Embryonic facial prominence (tissue), 1 donor: Measurements from ENCODE around the gene TNNT3.

Experiments used
- DNase-seq: peaks from one replicate; pipeline ENCODE4 v3.0.0-alpha.2; 2016; ENCODE audit errors: extremely low spot score

Gene TNNT3

DNA sequence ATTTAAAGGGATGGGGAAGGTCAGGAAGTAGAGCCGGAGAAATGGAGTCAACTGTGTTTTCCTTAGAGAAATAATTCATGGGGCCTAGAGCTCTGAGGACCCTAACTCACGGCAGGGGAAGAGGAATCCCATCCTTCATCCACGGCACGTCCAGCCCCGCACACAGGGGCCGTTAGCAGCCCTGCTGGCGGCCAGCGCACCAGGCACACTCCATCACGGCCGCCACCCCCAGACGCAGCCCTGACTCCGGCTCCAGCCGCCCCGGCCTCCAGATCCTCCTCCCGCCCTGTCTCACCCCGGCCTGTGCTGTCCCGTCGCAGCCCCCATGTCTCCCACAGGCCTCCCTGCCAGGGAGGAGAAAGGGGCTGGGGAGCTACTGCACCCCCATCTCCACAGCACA lies 38.9 kb downstream of the TNNT3 start:
- no peak for DNase-seq

DNA sequence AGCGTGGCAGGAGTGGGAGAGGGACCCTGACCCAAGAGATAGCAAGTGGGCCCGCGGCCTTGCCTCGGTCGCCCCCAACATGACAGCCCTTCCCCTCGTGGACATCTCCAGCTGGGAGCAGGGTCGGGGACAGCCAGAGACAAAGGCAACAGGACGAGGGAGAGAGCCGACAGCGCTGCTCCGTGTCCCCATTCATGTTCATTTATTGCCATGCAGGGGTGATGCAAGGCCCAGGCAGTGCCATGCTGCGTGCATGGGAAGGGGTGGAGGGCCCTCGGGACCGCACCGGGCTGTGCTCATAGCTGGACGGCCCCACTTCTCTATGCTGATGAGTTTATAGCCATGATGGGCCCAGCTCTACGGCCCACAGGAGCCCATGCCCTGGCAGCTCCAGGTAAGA lies 40.3 kb downstream of the TNNT3 start:
- no peak for DNase-seq

DNA sequence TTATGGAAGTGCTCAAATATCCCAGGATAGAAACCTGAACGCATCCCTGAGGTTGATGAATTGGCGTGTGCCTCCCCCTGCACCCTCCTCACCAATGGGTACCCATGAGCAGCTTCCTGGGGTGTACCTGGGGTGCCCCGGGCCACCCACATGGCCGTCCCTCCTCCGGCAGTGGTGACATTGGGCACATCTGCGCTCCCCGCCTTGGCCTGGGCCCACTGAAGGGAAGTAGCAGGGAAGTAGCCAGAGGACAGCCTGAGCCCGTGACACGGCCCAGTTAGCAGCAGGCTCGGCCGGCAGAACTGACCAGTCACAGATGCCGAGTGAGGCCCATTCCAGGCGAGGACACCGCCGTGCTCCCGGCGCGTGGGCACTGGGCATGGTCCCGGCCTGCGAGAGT lies 44.4 kb downstream of the TNNT3 start:
- no peak for DNase-seq

- no peak for DNase-seq
Observed at GRCh38 chr11:1964348-1964747, 44.8 kb downstream of the TNNT3 start.

DNA sequence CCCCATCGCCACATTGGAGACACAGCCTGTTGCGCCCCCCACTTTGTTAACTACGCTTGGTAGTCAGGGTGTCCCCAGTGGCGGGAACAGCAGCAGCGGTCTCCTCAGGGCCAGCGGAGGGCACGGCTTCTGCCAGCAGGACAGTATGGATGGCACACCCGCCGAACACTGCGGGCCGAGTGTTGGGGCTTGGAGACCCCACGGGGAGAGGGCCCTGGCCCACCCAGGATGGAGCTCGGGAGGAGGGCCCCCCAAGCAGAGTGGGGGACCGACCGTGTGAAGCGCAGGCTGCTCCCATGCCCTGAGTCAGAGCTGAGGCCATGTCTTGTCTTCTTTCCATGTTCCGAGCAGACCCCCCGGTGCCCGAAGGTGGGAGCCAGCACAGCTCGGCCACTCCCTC lies 45.5 kb downstream of the TNNT3 start:
- no peak for DNase-seq

DNA sequence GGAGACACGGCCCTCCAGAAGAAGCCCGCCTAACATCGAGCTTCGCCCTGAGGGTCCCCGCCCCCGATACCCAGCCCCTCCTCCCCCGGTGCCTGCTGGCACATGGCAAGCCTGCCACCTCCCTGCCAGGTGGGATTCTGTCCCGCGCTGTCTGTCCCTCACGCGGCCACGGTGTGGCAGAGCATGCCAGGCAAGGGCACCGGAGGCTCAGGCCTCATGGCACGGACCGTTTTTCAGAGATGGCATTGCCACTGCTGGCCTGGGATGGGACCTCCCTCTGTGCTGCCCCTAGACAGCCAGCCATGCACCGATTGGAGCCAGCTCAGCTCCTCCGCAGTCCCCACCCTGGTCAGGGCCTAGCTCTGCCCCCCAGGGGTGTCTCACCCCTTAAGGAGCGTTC lies 47.0 kb downstream of the TNNT3 start:
- no peak for DNase-seq

GRCh38 chr11:1967641-1968225 lies 48.2 kb downstream of the TNNT3 start:
- no peak for DNase-seq

- DNase-seq = no peak
Observed at GRCh38 chr11:1968454-1969002, 49.0 kb downstream of the TNNT3 start.

GRCh38 chr11:1969035-1969434 lies 49.5 kb downstream of the TNNT3 start:
- DNase-seq = no peak

GRCh38 chr11:1969776-1970175 lies 50.3 kb downstream of the TNNT3 start:
- DNase-seq = no peak

DNA sequence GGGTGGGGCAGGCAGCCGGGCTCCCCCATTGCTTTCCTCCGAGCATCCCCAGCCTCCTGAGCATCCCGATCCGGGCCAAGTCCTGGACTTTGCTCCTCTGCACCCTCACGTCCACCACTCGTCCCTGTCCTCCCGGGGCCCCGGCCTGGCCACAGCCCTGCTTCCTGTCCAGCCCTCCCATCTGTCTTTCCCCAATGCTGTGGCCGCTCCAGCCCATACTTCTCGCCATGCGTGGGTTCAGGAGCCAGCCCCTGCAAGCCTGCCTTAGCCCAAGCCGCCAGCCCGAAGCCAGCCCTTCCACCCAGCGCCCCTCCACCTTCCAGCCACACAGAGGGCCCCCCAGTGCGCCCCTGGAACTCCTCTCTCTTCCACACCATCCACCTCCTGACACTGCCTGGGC lies 51.5 kb downstream of the TNNT3 start:
- DNase-seq = no peak

- DNase-seq = no peak
Observed at GRCh38 chr11:1975185-1975584, 55.7 kb downstream of the TNNT3 start.

GRCh38 chr11:1978720-1979473 lies 59.4 kb downstream of the TNNT3 start:
- no peak for DNase-seq

GRCh38 chr11:1979607-1980006 lies 60.1 kb downstream of the TNNT3 start:
- no peak for DNase-seq

DNA sequence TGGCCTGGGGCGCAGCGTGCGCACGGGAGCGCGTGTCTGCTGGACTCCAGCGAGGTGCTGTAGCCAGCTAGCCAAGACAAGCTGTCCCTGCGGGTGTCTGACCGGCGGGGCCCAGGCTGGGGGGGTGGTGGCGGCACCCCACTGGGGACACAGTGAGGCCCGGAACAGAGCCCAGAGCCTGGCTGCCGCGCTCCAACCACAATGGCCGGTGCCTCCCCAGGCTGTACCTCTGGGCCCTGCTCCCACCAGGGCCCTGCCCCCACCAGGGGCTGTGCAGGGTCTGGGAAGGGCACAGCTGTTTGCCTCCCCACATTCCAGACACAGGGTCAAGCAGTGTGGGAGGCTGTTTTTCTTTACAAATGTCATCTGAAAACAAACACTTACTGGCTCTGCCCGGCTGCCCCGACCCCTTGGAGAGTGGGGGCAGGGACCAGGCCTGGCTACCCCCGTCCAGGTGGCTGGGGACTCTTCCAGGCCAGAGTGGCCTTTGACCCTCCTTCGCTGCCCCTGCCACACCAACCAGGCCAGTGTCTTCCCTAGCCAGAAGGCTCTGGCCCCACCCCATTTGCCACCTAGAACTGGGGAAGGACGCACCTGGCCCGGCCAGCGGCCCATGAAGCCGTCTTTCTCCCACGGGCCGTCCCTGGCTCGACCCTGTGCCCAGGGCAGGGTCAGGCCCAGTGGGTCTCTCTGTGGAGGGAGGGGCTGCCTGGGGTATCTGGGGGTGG lies 63.5 kb downstream of the TNNT3 start:
- DNase-seq = no peak

GRCh38 chr11:1983601-1983961 lies 64.1 kb downstream of the TNNT3 start:
- DNase-seq = no peak

GRCh38 chr11:1987024-1987423 lies 67.5 kb downstream of the TNNT3 start:
- no peak for DNase-seq

GRCh38 chr11:1988174-1988573 lies 68.7 kb downstream of the TNNT3 start:
- DNase-seq = no peak
